HG03108 (cell line): ENCODE data around the gene CCR5AS.

Experiments
- ATAC-seq: cut with Tn5 transposase; IDR thresholded peaks from one replicate; pipeline ENCODE4 v1.9.1; 2021; ENCODE audit warnings: moderate library complexity; ENCODE audit not compliant: unreplicated experiment

CCR5AS gene

GRCh38 chr3:46321461-46322104, 85.3 kb downstream of the CCR5AS start:
- no peak for ATAC-seq

GRCh38 chr3:46318207-46318927, 88.5 kb downstream of the CCR5AS start:
- ATAC-seq = no peak

- no peak for ATAC-seq
Observed at GRCh38 chr3:46316206-46316605, 90.7 kb downstream of the CCR5AS start.

GRCh38 chr3:46314517-46314916, 92.3 kb downstream of the CCR5AS start:
- ATAC-seq = no peak
